OCI-LY3 (cell line): Measurements from ENCODE around the gene GOLT1B.

Experiments
- H2AFZ ChIP-seq: fragments of 200-600, 300-600 bp; shearing (Covaris generic); 2 replicates; pipeline ENCODE4 v1.6.0; 2014; ENCODE audit warnings: antibody characterized with exemption, low read depth, low read length
- H3K27ac ChIP-seq: fragments of 200-600, 300-600 bp; sonication (generic); 2 replicates; pipeline ENCODE4 v1.5.1; 2014; ENCODE audit warnings: mild to moderate bottlenecking, low read length, moderate library complexity, mixed read lengths
- H3K27me3 ChIP-seq: fragments of 200-600, 300-600 bp; sonication (generic); 2 replicates; pipeline ENCODE4 v1.6.1; 2014; ENCODE audit warnings: low read depth, low read length, mixed read lengths
- H3K36me3 ChIP-seq: fragments of 200-600, 300-600 bp; sonication (generic); replicated peaks from 2 replicates; pipeline ENCODE3; 2014; ENCODE audit warnings: low read depth, low read length, mixed read lengths
- H3K4me1 ChIP-seq: fragments of 300-600, 200-600 bp; sonication (generic); 2 replicates; pipeline ENCODE4 v1.6.1; 2014; ENCODE audit warnings: low read length, mixed read lengths
- H3K4me2 ChIP-seq: fragments of 200-600, 300-600 bp; sonication (generic); 2 replicates; pipeline ENCODE4 v1.6.1; 2014; ENCODE audit warnings: low read length, mixed read lengths
- H3K4me3 ChIP-seq: fragments of 300-600, 200-600 bp; sonication (generic); 2 replicates; pipeline ENCODE4 v1.5.1; 2014; ENCODE audit warnings: antibody characterized with exemption, mild to moderate bottlenecking, low read length, moderate library complexity
- H3K79me2 ChIP-seq: fragments of 300-600, 200-600 bp; shearing (Covaris generic); 2 replicates; pipeline ENCODE4 v1.6.1; 2014; ENCODE audit warnings: mild to moderate bottlenecking, low read length, mixed read lengths
- H3K9ac ChIP-seq: fragments of 300-600, 200-600 bp; shearing (Covaris generic); 2 replicates; pipeline ENCODE4 v1.6.0; 2014; ENCODE audit warnings: mild to moderate bottlenecking, low read length, moderate library complexity
- H3K9me3 ChIP-seq: fragments of 200-600, 300-600 bp; shearing (Covaris generic); 2 replicates; pipeline ENCODE4 v1.6.1; 2014; ENCODE audit warnings: low read length, mixed read lengths; ENCODE audit not compliant: insufficient read depth
- H4K20me1 ChIP-seq: fragments of 200-600, 300-600 bp; sonication (generic); 2 replicates; pipeline ENCODE4 v1.6.1; 2016; ENCODE audit warnings: low read length, mixed read lengths; ENCODE audit not compliant: insufficient read depth
- EZH2phosphoT487 ChIP-seq: fragments of 200-600 bp; shearing (Covaris generic); IDR thresholded peaks from 2 replicates; pipeline ENCODE4 v1.6.1; 2018; ENCODE audit warnings: antibody characterized with exemption, mixed run types, low read depth
- TF ChIP-seq, protein P1 (sequence below): fragments of 200-600, 300-600 bp; sonication (generic); IDR thresholded peaks from 2 replicates; pipeline ENCODE4 v1.5.1; 2014; ENCODE audit warnings: antibody characterized with exemption, low read length, low read depth

Gene GOLT1B

DNA sequence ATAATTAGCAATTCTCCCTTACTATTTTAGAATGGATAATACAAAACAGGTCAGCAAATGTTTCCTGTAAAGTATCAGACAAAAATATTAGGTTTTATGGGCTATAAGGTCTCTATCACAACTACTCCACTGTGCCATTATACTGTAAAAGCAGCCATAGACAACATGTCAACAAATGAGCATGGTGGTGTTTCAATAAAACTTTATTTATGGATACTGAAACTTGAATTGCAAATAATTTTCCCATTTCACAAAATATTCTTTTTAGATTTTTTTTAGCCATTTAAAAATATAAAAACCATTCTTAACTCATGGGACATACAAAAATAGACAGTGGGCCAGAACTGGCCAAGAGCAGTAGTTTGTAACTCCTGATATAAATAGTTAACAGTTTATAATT, 15.6 kb upstream of the GOLT1B start:
- no peaks in the 10 kb centered on the region for H4K20me1 ChIP-seq
- H3K36me3 ChIP-seq = peaks cover 34% of the 10 kb centered on the region
- TF ChIP-seq, protein P1, sequence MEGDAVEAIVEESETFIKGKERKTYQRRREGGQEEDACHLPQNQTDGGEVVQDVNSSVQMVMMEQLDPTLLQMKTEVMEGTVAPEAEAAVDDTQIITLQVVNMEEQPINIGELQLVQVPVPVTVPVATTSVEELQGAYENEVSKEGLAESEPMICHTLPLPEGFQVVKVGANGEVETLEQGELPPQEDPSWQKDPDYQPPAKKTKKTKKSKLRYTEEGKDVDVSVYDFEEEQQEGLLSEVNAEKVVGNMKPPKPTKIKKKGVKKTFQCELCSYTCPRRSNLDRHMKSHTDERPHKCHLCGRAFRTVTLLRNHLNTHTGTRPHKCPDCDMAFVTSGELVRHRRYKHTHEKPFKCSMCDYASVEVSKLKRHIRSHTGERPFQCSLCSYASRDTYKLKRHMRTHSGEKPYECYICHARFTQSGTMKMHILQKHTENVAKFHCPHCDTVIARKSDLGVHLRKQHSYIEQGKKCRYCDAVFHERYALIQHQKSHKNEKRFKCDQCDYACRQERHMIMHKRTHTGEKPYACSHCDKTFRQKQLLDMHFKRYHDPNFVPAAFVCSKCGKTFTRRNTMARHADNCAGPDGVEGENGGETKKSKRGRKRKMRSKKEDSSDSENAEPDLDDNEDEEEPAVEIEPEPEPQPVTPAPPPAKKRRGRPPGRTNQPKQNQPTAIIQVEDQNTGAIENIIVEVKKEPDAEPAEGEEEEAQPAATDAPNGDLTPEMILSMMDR = no peak
- H3K4me1 ChIP-seq = no peaks in the 10 kb centered on the region
- H3K27me3 ChIP-seq = no peaks in the 10 kb centered on the region
- H3K9ac ChIP-seq = no peak overlapping the region
- H2AFZ ChIP-seq = no peak overlapping the region
- no peak overlapping the region for H3K4me3 ChIP-seq
- H3K79me2 ChIP-seq = no peaks in the 10 kb centered on the region
- no peaks in the 10 kb centered on the region for H3K9me3 ChIP-seq
- no peak overlapping the region for H3K27ac ChIP-seq
- no peak overlapping the region for H3K4me2 ChIP-seq

DNA sequence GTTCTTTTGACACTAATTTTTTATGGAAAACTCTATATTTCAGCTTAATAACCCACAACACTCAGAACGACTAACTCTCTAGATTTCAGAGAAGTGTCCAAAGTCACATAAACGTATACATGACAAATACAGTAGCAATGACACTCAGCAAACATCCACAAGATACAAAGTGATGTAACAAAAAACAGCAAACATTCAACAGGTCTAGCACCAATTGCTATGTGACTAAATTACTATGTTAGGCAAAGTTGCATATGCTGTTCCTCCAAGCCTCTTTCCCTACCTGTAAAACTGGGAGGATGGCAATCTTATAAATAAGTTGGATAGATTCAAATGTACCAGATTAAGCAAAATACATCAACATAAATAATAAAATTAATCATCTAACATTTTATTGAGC, 1.8 kb upstream of the GOLT1B start:
- Histone ChIP-seq H3K79me2 (peaks cover 46% of the 10 kb centered on the region), H3K9ac (no peak overlapping the region), H2AFZ (no peak overlapping the region), H3K27ac (no peak overlapping the region), H3K27me3 (no peaks in the 10 kb centered on the region), H3K4me3 (no peak overlapping the region), H3K4me2 (peak overlapping the region; percentile 76), H3K36me3 (peaks cover 24% of the 10 kb centered on the region), H4K20me1 (no peaks in the 10 kb centered on the region; the same call in 1 of the 2 replicates), H3K4me1 (peaks cover 18% of the 10 kb centered on the region), H3K9me3 (no peaks in the 10 kb centered on the region)
- no peak for TF ChIP-seq EZH2phosphoT487
- TF ChIP-seq, protein P1 = no peak

DNA sequence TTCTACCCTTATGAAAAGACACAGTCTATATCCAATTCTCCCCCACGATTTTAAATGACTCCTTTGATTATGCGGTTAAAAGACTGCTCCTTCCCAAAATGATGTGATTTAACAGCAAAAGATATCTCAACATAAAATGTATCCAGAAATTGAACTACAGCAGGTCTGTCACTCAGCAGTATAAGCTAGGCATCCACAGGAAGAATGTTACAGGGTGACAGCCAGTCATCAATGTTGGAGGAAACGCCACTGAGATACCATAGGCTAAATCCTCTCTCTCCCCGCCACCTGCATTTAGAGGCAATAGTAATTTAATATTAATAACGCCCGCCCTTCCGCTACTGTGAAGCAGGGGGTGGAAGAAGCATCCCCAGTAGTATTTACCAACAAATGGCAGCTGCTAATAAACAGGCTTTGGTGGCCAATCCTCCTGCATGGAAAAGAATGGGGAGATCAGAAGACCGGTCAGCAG, 767 bp upstream of the GOLT1B start:
- H3K79me2 ChIP-seq = peaks cover 57% of the 10 kb centered on the region

DNA sequence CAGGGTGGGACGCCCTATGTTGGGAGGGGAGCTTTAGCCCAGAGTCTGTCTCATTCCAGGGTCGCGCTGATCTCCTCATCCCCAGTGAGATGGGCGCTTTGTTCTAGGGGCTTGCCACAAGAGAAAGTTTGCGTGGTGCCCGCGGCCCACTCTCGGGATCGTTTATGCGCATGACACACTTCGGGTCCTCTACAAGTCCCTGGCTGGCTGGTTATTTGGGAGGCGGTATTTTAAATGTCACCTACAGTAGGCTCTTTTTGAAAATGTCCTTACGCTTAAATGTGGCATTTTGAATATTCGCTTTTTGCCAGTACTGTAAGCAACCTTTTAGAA, 541 bp downstream of the GOLT1B start:
- H3K4me3 ChIP-seq = peak overlapping the region; percentile 99
- H3K4me2 ChIP-seq = peak overlapping the region; percentile 94
- TF ChIP-seq, protein P1 = no peak
- no peak for TF ChIP-seq EZH2phosphoT487
- peaks cover 65% of the 10 kb centered on the region for H3K79me2 ChIP-seq
- H3K36me3 ChIP-seq = peaks cover 18% of the 10 kb centered on the region
- H4K20me1 ChIP-seq = peaks cover 7% of the 10 kb centered on the region; the same call in 1 of the 2 replicates
- peak overlapping the region; percentile 43 for H3K27ac ChIP-seq
- peak overlapping the region; percentile 71 for H2AFZ ChIP-seq
- peak overlapping the region; percentile 94 for H3K9ac ChIP-seq
- H3K4me1 ChIP-seq = peaks cover 18% of the 10 kb centered on the region
- no peaks in the 10 kb centered on the region for H3K27me3 ChIP-seq
- H3K9me3 ChIP-seq = no peaks in the 10 kb centered on the region

More for the DNA sequence above, 767 bp upstream of the GOLT1B start:
- Histone ChIP-seq H2AFZ (peak overlapping the region; percentile 85), H3K36me3 (peaks cover 21% of the 10 kb centered on the region), H3K27me3 (no peaks in the 10 kb centered on the region), H3K9me3 (no peaks in the 10 kb centered on the region), H3K4me3 (peak overlapping the region; percentile 99), H4K20me1 (peaks cover 7% of the 10 kb centered on the region; the same call in 1 of the 2 replicates), H3K4me1 (peaks cover 18% of the 10 kb centered on the region), H3K27ac (peak overlapping the region; percentile 72), H3K4me2 (peak overlapping the region; percentile 76), H3K9ac (peak overlapping the region; percentile 74)
- TF ChIP-seq, protein P1 = no peak
- no peak for TF ChIP-seq EZH2phosphoT487
